Suprapubic skin (tissue), 4 donors: Measurements from ENCODE around the gene ZFR. TPM values are rescaled to one million over a fixed set of nuclear protein-coding genes. Genes with fewer than 3 reads are reported as not detected.
A peak's percentile ranks its signal among the peaks of the same experiment; 100 is the strongest.

ENCODE experiments used
- DNase-seq, 2 donors: peaks; one replicate each; pipeline ENCODE4 v3.0.0-alpha.2; 2019; ENCODE audit warnings: low spot score in 2 of 2
- H3K27ac ChIP-seq: fragments of 200-600 bp; sonication (generic); one replicate; pipeline ENCODE4 v1.5.1; 2019
- H3K27me3 ChIP-seq: fragments of 200-600 bp; sonication (generic); one replicate; pipeline ENCODE4 v1.5.1; 2019
- H3K36me3 ChIP-seq: fragments of 200-600 bp; sonication (generic); one replicate; pipeline ENCODE4 v1.5.1; 2019
- H3K4me1 ChIP-seq: fragments of 200-600 bp; sonication (generic); one replicate; pipeline ENCODE4 v1.5.1; 2019
- H3K4me3 ChIP-seq: fragments of 200-600 bp; sonication (generic); one replicate; pipeline ENCODE4 v1.5.1; 2019; ENCODE audit warnings: mild to moderate bottlenecking
- H3K9me3 ChIP-seq: fragments of 200-600 bp; sonication (generic); one replicate; pipeline ENCODE4 v1.5.1; 2019
- CTCF ChIP-seq, 2 donors: fragments of 200-600 bp in 1 of 2; fragments of 450-650 bp in 1 of 2; sonication (generic) in 1 of 2; IDR thresholded peaks; one replicate each; pipeline ENCODE4 v1.5.1; 2016 to 2019; ENCODE audit warnings: antibody characterized with exemption in 2 of 2, mild to moderate bottlenecking in 1 of 2, moderate library complexity in 1 of 2
- EP300 ChIP-seq: sonication (generic); formaldehyde crosslinking; IDR thresholded peaks from one replicate; pipeline ENCODE4 v1.6.1; 2017; ENCODE audit warnings: antibody characterized with exemption
- POLR2A ChIP-seq, 2 donors: fragments of 450-650 bp; IDR thresholded peaks; one replicate each; pipeline ENCODE4 v1.6.1; 2017; ENCODE audit warnings: antibody characterized with exemption in 2 of 2, mild to moderate bottlenecking in 2 of 2, moderate library complexity in 2 of 2
- POLR2AphosphoS5 ChIP-seq, 3 donors: sonication (generic); formaldehyde crosslinking; IDR thresholded peaks; one replicate each; pipeline ENCODE4 v1.6.1; 2017; ENCODE audit warnings: antibody characterized with exemption in 3 of 3
- WGBS: methylation state at CpG from one replicate; pipeline ENCODE4 v1.1.5; 2018; 5-methylcytosine and 5-hydroxymethylcytosine counted together
- total RNA-seq, 4 donors: library from RNA; depleted of rRNA; stranded (reverse); fragments of >200 nt; gene quantifications; one replicate each; pipeline ENCODE4 v1.1.0, GENCODE V29; 2016

ZFR gene
- 10 to 100 TPM; 49.0 to 66.8 (median 54.1) TPM for total RNA-seq

- WGBS = 21% methylated on average over 18 of the region's 70 CpGs
- TF ChIP-seq EP300 (no peak), CTCF (IDR thresholded peaks at IDR 0.05) (no peak), POLR2AphosphoS5 (IDR thresholded peaks at IDR 0.05) (peak in 2 of 3 donors; percentile 9 to 13), POLR2A (IDR thresholded peaks at IDR 0.05) (peak in 1 of 2 donors; percentile 60)
- H3K27me3 ChIP-seq = no peaks in the 10 kb centered on the region
Measured at GRCh38 chr5:32444431-32445286, at the start of gene ZFR. ZFR (minus strand) TSS chr5:32444740; CDS start chr5:32444658, 82 bp downstream.

GRCh38 chr5:32490972-32491557 lies 46.5 kb upstream of the ZFR start:
- WGBS = 87% methylated on average over 6 of the region's 6 CpGs
- H3K4me1 ChIP-seq = peaks cover 9% of the 10 kb centered on the region
- H3K36me3 ChIP-seq = no peaks in the 10 kb centered on the region
- no peak for DNase-seq
- H3K4me3 ChIP-seq = no peak overlapping the region
- no peaks in the 10 kb centered on the region for H3K27me3 ChIP-seq
- TF ChIP-seq POLR2AphosphoS5 (IDR thresholded peaks at IDR 0.05) = no peak
- H3K9me3 ChIP-seq = no peaks in the 10 kb centered on the region
- no peak overlapping the region for H3K27ac ChIP-seq

More at GRCh38 chr5:32444431-32445286, at the start of gene ZFR:
- Histone ChIP-seq H3K27ac (peak within 1 kb of the TSS; percentile 93), H3K4me3 (peak within 1 kb of the TSS; percentile 83), H3K36me3 (no peaks in the 10 kb centered on the region), H3K9me3 (no peaks in the 10 kb centered on the region), H3K4me1 (peaks cover 60% of the 10 kb centered on the region)
- peak; percentile 94 for DNase-seq

- 18% methylated on average over 10 of the region's 10 CpGs for WGBS
- TF ChIP-seq POLR2AphosphoS5 (IDR thresholded peaks at IDR 0.05) = peak in 2 of 3 donors; percentile 33 to 57
- TF ChIP-seq POLR2A (IDR thresholded peaks at IDR 0.05) = no peak
- TF ChIP-seq EP300 = no peak
- peak; percentile 56 to 62 for TF ChIP-seq CTCF (IDR thresholded peaks at IDR 0.05)
- no peaks in the 10 kb centered on the region for H3K27me3 ChIP-seq
Measured at GRCh38 chr5:32489791-32490562, 45.4 kb upstream of the ZFR start.

GRCh38 chr5:32487424-32487823 lies 42.9 kb upstream of the ZFR start:
- no peaks in the 10 kb centered on the region for H3K27me3 ChIP-seq
- peaks cover 9% of the 10 kb centered on the region for H3K4me1 ChIP-seq
- no peaks in the 10 kb centered on the region for H3K36me3 ChIP-seq
- TF ChIP-seq POLR2A (IDR thresholded peaks at IDR 0.05) (no peak), POLR2AphosphoS5 (IDR thresholded peaks at IDR 0.05) (no peak)
- H3K4me3 ChIP-seq = no peak overlapping the region
- 66% methylated on average over 5 of the region's 5 CpGs for WGBS
- H3K9me3 ChIP-seq = no peaks in the 10 kb centered on the region
- H3K27ac ChIP-seq = no peak overlapping the region
- DNase-seq = no peak

More at GRCh38 chr5:32489791-32490562, 45.4 kb upstream of the ZFR start:
- Histone ChIP-seq H3K36me3 (no peaks in the 10 kb centered on the region), H3K4me3 (no peak overlapping the region), H3K9me3 (no peaks in the 10 kb centered on the region), H3K4me1 (peaks cover 9% of the 10 kb centered on the region), H3K27ac (no peak overlapping the region)
- DNase-seq = peak; percentile 83 to 89

- Histone ChIP-seq H3K9me3 (no peaks in the 10 kb centered on the region), H3K36me3 (no peaks in the 10 kb centered on the region), H3K27ac (no peak overlapping the region), H3K4me1 (peaks cover 9% of the 10 kb centered on the region), H3K27me3 (no peaks in the 10 kb centered on the region), H3K4me3 (no peak overlapping the region)
- 75% methylated on average over 3 of the region's 3 CpGs for WGBS
- DNase-seq = no peak
- TF ChIP-seq POLR2A (IDR thresholded peaks at IDR 0.05) (no peak), POLR2AphosphoS5 (IDR thresholded peaks at IDR 0.05) (no peak), CTCF (IDR thresholded peaks at IDR 0.05) (no peak), EP300 (no peak)
Measured at GRCh38 chr5:32487008-32487407, 42.5 kb upstream of the ZFR start.
